Measurements from ENCODE around the gene ERLIN1. TPM values are rescaled to one million over a fixed set of nuclear protein-coding genes. Genes with fewer than 3 reads are reported as not detected.
"Not testable (repeated sequence)": the region's sequence is repeated elsewhere in the genome, so short reads cannot be mapped to it uniquely, and the experiment has no call there.

ERLIN1 gene
- total RNA-seq, 1 experiment from 2014 or later, result 48.0 TPM

DNA sequence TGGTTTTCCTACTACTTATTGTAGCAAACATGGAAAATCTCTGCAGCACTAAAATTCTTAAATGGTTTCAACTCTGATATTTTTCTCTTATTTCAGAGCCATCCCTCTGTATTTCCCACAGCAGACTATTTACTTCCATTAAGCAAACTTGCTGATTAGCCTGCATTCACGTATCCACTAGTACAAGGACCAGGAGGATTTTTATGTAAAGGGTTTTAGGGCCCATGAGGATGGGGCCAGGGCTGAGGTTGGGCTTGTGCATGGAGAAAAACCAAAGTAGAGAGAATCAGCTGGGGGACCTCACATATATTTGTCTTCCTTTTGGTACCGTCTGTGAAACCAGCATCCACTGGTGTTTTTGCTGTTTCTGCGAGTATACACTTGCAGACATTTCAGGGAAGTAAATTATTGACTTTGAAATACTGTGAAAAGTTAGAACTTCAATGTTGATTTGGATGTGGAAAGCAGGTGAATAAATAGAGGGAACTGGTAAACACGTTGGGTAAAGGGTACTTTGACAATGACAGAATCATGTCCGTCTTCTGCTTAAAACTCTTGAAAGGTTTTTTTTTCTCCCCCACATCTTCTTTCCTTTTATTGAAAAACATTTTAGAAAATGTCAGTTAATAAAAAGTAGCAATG is 44.3 kb downstream of the ERLIN1 start:
- no peak for DNase-seq (ENCODE audit: extremely low read depth, low read depth)

GRCh38 chr10:100140070-100140469 is 45.8 kb downstream of the ERLIN1 start:
- DNase-seq (ENCODE audit: extremely low read depth, low read depth), result no peak

- DNase-seq (ENCODE audit: extremely low read depth, low read depth), result no peak
These were observed 46.8 kb downstream of the ERLIN1 start for GRCh38 chr10:100138921-100139496.

- no peak for DNase-seq (ENCODE audit: extremely low read depth, low read depth)
These were observed 50.3 kb downstream of the ERLIN1 start for GRCh38 chr10:100135486-100135885.

DNA sequence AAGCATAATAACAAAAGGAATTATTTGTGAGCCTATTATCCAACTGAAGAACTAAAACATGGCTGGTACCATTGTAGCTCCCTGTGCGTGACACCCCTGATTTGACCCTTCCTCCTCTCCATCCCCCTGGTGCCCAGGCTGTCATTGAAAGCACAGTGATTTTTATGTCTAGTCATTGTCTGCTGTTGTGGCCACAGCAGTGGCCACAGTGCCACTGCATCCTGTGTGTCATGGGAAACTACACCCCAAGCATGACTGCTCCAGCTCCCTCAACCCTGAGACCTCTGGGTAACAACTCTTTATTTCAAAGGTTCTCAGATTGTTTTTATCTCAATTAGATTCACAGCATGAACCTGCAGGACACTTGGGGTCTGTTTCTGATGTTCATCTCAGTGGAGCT is 52.0 kb downstream of the ERLIN1 start:
- DNase-seq (ENCODE audit: extremely low read depth, low read depth), result no peak

DNA sequence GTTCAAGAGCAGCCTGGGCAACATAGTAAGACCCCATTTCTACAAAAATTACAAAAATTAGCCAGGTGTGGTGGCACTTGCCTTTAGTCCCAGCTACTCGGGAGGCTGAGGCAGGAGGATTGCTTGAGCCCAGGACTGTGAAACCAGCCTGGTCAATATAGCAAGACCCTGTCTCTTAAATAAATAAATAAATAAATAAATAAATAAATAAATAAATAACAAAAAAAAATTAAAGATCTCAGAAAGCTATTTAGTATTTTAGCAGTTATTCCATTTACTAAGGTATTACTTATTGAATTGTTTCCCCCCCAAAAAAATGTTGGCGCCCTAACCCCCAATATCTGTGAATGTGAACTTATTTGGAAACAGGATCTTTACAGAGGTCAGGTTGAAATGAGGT is 53.4 kb downstream of the ERLIN1 start:
- no peak for DNase-seq (ENCODE audit: extremely low read depth, low read depth)

- DNase-seq (ENCODE audit: extremely low read depth, low read depth), result peak; percentile 79
These were observed 54.3 kb downstream of the ERLIN1 start for GRCh38 chr10:100131571-100131970.

GRCh38 chr10:100130831-100131230 is 55.0 kb downstream of the ERLIN1 start:
- no peak for DNase-seq (ENCODE audit: extremely low read depth, low read depth)

GRCh38 chr10:100129424-100129823 is 56.4 kb downstream of the ERLIN1 start:
- DNase-seq (ENCODE audit: extremely low read depth, low read depth), result peak; percentile 24

GRCh38 chr10:100128951-100129350 is 56.9 kb downstream of the ERLIN1 start:
- no peak for DNase-seq (ENCODE audit: extremely low read depth, low read depth)

DNA sequence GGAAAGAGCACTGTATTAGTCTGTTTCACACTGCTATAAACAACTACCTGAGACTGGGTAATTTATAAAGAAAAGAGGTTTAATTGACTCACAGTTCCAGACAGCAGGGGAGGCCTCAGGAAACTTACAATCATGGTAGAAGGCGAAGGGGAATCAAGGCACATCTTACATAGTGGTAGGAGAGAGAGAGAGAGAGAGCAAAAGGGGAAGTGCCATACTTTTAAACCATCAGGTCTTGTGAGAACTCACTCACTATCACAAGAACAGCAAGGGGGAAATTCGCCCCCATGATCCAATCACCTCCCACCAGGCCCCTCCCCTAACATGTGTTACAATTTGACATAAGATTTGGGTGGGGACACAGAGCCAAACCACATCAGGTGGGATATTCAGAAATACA is 60.5 kb downstream of the ERLIN1 start:
- DNase-seq (ENCODE audit: extremely low read depth, low read depth), result not testable (repeated sequence)

DNA sequence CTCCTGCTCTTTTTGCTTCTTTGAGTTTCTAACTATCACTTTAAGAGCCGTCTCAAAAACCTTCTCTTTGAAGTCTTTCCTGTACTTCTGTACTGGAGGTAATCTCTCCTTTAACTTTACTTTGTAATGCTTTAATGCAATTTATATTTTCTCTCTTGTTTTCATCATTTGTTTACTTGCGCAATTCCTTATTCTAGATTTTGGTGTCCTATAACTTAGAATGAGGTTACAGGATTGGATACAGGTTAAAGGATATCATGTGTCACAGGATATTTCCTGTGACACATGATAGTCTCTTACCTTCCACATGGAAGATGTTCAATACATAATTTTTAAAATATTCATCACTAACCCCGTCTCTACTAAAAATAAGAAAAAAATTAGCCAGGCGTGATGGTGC is 61.7 kb downstream of the ERLIN1 start:
- no peak for DNase-seq (ENCODE audit: extremely low read depth, low read depth)

- DNase-seq (ENCODE audit: extremely low read depth, low read depth), result no peak
These were observed 63.0 kb downstream of the ERLIN1 start for GRCh38 chr10:100122780-100123179.

GRCh38 chr10:100120550-100120949 is 65.3 kb downstream of the ERLIN1 start:
- DNase-seq (ENCODE audit: extremely low read depth, low read depth), result no peak

DNA sequence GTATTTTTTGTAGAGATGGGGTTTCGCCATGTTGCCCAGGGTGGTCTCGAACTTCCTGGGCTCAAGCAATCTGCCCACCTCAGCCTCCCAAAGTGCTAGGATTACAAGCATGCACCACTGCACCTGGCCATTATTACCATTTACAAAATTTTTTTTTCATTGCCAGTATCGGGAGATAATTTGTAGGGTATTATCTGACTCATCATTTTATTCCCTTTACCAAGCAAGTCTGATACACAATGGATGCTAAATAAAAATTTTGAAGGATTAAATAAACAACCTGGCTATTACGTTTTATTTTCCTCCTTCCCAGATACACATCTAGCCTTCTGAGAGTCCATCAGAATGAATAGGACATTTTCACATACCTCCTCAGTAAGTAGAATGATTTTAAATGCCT is 66.1 kb downstream of the ERLIN1 start:
- DNase-seq (ENCODE audit: extremely low read depth, low read depth), result no peak

- no peak for DNase-seq (ENCODE audit: extremely low read depth, low read depth)
These were observed 70.7 kb downstream of the ERLIN1 start for GRCh38 chr10:100114976-100115770.

DNA sequence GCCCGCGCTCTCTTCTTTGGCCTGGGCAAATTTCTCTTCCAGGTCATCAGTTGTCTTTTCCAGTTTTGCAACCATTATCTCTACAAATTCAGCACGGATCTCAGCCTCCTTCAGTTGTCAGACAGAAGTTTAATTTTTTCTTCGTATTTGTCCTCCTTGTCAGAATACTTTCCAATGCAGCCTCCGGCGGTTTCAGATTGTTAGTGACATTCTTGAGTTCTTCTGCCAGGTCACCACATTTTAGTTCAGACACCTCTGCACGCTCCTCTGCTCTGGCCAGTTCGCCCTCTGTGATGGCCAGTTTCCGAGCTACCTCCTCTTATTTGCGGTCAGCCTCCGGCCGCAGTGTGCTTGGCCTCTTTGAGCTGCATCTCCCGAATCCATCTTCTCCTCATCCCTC is 71.4 kb downstream of the ERLIN1 start:
- DNase-seq (ENCODE audit: extremely low read depth, low read depth), result no peak

- DNase-seq (ENCODE audit: extremely low read depth, low read depth), result no peak
These were observed 76.2 kb downstream of the ERLIN1 start for GRCh38 chr10:100109670-100110069.

DNA sequence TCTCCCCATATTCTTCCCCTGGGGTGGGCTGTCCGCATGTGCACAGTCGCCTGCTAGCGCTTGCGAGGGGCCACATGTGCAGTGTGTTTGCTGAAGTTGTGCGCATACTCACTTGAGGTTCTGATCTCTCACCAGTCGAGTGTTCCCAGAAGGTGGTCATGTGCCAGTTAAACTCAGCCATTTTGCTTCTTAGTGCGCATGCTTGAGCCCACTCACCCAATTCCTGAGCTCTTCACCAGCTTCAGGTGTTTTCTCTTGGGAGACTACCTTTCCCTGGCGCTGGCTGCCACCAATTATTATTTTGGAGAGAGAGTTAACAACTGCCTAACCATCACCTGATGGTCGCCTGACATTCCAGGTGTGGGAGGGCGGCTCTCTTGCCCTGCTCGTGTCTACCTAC is 79.0 kb downstream of the ERLIN1 start:
- no peak for DNase-seq (ENCODE audit: extremely low read depth, low read depth)

- DNase-seq (ENCODE audit: extremely low read depth, low read depth), result no peak
These were observed 81.5 kb downstream of the ERLIN1 start for GRCh38 chr10:100104300-100104699.

GRCh38 chr10:100103581-100103980 is 82.2 kb downstream of the ERLIN1 start:
- DNase-seq (ENCODE audit: extremely low read depth, low read depth), result no peak

Data from NCI-H460 (cell line).